LNCaP clone FGC (cell line): ENCODE data around the gene BNC2.

ENCODE experiments used
- DNase-seq: peaks from one replicate; pipeline ENCODE4 v3.0.0-alpha.2; 2011; ENCODE audit warnings: low read depth
- H3K4me3 ChIP-seq: 2 replicates; pipeline ENCODE4 v1.5.1; 2011; ENCODE audit warnings: mild to moderate bottlenecking, low read depth, low read length, control low read depth
- TF ChIP-seq, protein P1 (sequence below): IDR thresholded peaks from 2 replicates; pipeline ENCODE4 v1.5.1; 2012; ENCODE audit warnings: mild to moderate bottlenecking; ENCODE audit not compliant: control insufficient read depth, insufficient read depth; ENCODE audit errors: extremely low read depth

BNC2 gene

GRCh38 chr9:16668734-16669295 is 201.7 kb downstream of the BNC2 start:
- DNase-seq: no peak
- no peak overlapping the region for H3K4me3 ChIP-seq

DNA sequence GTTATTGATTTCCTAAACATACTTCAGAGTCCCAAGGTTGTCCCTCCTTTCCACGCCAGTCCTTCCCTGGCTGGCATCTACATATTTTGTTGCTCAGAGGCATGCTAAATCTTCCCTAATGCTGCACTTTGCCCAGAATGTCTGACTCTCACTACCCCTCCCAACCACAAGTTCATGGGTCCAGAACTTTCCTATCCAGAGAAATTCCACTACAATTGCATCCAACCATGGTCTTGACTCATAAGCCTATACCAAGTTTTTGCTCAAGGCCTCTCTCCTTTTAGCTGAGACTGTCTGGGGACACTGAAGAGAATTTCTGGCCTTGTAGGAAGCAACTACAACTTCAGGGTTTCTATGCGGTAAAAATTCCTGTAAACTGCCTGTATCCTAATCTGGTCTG is 206.3 kb downstream of the BNC2 start:
- TF ChIP-seq, protein P1, sequence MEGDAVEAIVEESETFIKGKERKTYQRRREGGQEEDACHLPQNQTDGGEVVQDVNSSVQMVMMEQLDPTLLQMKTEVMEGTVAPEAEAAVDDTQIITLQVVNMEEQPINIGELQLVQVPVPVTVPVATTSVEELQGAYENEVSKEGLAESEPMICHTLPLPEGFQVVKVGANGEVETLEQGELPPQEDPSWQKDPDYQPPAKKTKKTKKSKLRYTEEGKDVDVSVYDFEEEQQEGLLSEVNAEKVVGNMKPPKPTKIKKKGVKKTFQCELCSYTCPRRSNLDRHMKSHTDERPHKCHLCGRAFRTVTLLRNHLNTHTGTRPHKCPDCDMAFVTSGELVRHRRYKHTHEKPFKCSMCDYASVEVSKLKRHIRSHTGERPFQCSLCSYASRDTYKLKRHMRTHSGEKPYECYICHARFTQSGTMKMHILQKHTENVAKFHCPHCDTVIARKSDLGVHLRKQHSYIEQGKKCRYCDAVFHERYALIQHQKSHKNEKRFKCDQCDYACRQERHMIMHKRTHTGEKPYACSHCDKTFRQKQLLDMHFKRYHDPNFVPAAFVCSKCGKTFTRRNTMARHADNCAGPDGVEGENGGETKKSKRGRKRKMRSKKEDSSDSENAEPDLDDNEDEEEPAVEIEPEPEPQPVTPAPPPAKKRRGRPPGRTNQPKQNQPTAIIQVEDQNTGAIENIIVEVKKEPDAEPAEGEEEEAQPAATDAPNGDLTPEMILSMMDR: no peak
- DNase-seq: no peak
- no peak overlapping the region for H3K4me3 ChIP-seq

More at GRCh38 chr9:16668734-16669295, 201.7 kb downstream of the BNC2 start:
- TF ChIP-seq, protein P1: no peak

GRCh38 chr9:16661816-16662215 is 208.7 kb downstream of the BNC2 start:
- TF ChIP-seq, protein P1: no peak

GRCh38 chr9:16659096-16659495 is 211.4 kb downstream of the BNC2 start:
- H3K4me3 ChIP-seq: no peak overlapping the region
- TF ChIP-seq, protein P1: no peak
- DNase-seq: no peak

More at GRCh38 chr9:16661816-16662215, 208.7 kb downstream of the BNC2 start:
- no peak overlapping the region for H3K4me3 ChIP-seq
- DNase-seq: no peak

DNA sequence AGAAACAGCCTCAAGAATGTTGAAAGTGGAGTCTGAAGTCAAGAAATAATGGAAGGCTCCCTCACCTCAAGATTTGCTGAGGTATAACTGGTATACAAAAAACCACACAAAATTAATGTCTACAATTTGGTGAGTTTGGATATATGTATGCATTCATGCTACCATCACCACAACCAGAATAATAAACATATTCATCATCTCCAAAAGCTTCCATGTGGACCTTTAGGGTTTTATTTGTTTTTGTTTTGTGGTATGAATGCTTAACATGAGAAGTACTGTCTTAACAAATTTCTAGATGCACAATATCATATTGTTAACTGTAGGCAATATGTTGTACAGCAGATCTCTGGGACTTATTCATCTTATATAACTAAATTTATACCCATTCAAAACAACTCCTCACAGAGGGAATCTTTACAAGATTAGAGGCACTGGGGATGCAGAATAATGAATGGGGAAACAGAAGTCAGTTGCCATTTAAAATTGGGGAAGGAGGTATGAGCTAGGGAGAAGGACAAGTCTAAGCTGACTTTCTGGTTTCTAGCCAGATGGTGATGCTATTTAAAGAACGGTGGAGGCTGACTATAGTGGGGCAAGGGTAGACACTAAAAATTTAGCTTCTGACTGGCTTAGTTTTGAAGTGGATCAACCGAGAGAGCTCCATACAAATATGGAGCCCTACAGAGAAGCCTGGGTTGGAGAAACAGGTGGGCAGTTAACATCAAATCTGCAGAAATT is 213.9 kb downstream of the BNC2 start:
- TF ChIP-seq, protein P1: no peak
- no peak for DNase-seq
- no peak overlapping the region for H3K4me3 ChIP-seq

DNA sequence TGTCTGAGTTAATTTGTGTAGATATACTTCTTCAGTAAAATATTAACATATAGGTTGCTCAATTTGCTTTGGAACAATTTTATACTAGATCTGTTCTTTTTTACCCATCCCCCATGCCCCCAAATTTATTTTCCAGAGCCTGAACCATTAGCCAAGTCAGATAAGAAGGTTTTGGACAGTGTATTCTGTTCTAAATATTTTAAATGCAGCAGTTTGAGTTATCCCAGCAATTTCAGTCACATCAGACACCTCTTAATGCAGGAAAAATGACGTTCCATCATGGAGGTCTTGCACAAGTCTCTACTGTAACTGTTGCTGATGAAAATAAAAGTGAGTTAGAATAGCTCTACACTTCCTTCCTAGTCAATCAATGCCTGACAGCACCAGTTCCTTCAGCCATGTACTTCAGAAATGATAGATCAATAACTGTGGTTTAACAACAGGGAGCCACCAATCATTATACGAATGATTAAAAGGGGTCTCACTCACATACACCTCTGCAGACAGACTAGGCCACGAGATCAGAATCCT is 215.8 kb downstream of the BNC2 start:
- H3K4me3 ChIP-seq: no peak overlapping the region
- DNase-seq: no peak
- TF ChIP-seq, protein P1: no peak
